GM19395 (cell line): ENCODE measurements around the gene CSF2RB.

Experiments
- ATAC-seq: cut with Tn5 transposase; IDR thresholded peaks from one replicate; pipeline ENCODE4 v1.9.1; 2021; ENCODE audit warnings: mild to moderate bottlenecking, moderate library complexity; ENCODE audit not compliant: unreplicated experiment

The CSF2RB gene

DNA sequence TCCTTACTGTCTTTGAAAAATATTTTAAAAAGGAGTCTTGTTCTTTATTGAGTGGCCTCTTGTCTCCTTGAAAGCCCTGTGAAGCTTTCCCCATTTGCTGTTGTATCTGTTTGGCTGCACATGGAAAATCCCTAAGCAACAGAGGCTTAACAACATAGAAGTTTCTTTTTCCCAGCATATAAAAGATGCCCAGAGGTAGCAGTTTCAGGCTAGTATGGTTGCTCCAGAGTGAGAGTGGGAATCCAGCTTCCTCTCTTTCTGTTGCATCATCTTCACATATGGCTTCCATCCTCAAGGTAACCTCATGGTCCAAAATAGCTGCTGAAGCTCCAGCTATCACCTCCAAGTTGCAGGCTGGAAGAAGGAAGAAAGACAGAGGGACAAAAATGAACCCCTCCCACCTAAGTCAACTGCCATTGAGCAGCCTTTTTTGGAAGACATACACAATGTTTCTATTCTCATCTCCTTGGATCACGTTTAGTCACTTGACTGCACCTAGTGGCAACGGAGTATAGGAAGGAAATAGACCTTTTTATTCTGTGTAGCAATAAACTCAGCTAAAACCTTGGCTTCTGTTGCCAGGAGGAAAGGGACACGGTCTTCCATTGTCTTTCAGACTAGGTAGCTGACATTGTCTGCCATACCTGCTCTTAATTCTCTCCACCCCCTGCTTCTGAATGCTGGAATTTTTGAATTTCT is 5.3 kb downstream of the CSF2RB start:
- ATAC-seq: no peak

DNA sequence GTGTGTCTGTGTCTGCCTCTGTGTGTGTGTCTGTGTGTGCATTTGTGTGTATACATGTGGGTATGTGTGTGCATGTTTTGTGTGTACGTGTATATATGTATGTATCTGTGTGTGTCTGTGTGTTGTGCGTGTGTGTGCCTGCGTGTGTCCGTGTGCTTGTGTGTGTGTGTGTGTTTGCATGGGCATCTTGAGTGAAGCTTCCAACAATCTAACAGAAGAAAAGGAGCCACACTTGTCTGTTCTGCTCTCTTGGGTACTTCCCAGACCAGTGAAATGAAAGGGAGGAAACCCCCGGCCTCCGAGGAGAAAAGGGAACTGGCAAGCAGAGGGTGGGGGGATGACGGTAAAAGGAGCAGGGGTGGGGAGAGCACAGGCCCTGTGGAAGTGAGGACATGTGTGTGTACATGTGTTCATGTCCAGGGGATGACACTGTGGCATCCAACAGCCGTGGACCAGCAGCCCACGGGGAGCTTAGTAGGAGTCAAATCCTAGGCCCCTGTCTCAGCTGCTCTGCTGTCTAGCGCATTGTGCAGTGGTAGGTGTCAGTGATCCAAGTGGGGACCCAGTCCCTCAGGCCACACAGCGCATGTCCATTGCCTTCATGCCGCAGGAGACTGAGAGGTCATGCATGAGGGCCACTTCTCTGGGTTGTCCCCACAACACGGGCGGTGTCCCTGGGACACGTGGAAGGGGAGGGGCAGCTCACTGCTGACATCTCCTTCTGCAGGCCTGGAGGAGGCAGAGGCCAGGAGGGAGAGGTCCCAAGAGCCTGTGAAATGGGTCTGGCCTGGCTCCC is 8.1 kb downstream of the CSF2RB start:
- ATAC-seq: no peak

DNA sequence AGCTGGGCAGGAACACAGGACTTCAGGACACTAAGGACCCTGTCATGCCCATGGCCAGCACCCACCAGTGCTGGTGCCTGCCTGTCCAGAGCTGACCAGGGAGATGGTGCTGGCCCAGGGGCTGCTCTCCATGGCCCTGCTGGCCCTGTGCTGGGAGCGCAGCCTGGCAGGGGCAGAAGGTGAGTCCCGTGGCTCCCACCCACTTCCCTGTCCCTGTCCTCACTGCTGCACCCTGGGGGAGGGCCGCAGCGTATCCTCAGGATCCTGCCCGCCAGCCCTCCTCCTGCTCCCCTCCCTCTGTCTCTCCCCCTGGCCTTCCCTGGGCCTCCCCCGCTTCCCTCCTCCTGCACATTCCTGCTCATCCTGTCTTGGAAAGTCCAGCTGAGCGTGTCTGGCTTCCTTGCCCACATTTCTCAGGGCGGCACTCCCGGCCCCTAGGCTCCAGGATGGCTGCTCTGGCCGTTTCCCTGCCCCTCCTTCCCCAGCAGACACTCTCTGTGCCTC is 8.7 kb downstream of the CSF2RB start:
- ATAC-seq: no peak

DNA sequence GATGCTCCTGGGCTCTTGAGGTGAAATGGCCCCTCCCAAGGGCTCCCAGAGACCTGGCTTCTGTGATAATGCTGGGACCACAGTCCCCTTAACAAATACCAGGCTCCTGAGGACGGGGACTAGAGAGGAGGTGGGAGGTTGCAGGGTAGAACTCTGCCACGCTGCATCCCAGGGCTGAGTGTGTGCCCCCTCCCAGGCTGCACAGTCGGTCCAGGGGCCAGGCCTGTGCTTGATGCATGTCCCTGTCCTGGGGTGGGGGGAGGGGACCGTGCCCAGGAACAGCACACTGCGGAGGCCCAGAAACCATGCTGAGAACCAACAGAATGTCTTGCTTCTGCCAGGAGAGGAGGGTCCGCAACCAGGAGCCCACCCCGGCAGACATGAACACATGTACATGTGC is 9.3 kb downstream of the CSF2RB start:
- ATAC-seq: no peak

DNA sequence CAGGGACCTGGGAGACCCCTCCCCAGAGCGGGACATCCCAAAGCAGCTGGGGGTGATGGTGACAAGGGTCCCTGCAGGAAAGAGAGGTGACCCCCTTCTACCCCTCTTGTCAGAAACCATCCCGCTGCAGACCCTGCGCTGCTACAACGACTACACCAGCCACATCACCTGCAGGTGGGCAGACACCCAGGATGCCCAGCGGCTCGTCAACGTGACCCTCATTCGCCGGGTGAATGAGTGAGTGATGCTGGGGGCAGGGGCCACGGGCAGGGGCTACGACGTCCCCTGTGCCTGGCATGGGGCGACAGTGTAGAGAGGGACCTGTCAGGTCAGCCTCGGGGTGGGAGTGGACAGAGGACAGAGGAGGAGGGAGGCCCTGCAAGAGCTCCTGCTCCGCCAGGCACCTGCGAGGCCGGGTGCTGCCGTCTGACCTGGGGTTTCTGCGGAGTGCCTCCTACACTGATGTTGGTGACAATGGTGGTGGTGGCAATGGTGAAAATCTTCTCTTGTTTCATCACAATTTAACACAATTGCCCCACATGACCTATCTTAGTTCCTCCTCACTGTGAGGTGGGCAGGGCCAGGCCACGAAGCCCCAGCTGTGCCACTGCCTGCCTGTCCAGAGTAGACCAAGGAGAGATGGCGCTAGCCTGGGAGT is 9.8 kb downstream of the CSF2RB start:
- ATAC-seq: no peak

DNA sequence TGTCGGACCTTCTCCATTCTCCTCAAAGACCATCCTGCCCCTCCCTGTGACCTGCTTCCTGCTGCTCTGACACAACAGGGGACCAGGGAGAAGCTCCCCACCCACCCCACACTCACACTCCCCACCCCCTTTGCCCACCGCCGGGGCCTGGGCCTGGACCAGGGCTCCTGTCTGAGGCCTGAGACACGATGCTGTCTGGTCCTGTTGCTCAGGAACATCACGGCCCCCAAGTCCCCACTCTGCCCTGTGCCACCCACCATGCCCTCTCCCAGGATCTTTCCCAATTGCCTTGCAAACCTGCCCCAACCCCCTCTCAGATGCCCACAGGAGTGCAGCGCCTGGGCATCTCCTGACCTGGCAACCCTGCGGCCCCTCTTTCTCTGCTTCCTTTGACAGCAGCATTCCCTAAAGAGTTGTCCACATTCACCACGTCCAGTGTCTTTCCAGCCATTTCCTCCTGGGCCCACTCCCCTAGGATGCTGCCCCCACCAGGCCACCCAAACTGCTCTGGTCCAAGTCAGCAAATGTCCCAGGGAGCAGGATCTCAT is 10.8 kb downstream of the CSF2RB start:
- ATAC-seq: no peak

DNA sequence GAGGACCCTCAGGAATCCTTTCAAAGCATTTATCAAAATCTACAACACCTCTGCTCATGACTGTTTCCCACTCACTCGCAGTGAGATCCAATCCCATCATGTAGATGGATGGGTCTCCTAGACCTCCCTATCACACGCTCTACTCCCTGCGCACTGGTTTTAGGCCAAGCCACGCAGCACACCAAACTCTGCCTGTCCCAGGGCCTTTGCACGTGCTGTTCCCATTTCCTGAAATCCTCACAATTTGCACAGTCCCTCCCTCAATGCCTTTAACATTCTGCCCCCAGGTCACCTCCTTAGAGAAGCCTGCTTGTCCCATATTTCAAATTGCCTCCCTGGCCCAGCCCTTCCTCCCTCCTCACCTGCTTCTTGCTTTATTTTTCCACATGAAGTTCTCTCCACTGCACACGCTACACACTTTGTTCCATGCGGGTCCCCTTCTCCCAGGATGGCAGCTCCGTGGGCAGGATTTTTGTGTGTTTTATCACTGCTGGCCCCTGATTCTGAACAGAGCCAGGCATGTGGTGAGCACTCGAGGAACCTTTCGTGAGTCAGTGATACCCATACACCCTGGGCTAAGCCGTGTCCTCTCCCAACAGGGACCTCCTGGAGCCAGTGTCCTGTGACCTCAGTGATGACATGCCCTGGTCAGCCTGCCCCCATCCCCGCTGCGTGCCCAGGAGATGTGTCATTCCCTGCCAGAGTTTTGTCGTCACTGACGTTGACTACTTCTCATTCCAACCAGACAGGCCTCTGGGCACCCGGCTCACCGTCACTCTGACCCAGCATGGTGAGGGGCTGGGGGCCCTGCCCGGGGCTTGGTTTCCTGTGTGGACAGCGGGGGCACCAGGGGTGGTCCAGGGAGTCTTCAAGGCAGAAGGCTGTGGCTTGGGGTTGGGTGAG is 12.2 kb downstream of the CSF2RB start:
- ATAC-seq: no peak

DNA sequence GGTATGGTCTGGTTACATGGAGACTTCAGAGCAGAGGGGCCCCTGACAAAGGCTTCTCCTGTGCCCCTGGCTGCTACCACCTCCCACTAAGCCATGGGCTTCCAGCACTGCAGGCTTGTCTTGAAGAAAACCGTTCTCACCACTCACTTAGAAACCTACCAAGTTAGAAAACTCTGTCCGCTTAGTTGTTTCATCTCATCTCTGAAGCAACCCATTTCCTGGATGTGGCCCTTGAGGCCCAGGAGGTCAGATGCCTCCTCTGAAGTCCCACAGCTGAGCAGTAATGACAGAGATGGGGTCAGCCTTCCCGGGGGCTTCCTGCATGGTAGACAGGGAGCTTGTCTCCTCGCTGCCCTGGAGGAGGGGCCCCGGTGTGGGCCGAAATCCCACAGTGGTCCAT is 12.9 kb downstream of the CSF2RB start:
- no peak for ATAC-seq

DNA sequence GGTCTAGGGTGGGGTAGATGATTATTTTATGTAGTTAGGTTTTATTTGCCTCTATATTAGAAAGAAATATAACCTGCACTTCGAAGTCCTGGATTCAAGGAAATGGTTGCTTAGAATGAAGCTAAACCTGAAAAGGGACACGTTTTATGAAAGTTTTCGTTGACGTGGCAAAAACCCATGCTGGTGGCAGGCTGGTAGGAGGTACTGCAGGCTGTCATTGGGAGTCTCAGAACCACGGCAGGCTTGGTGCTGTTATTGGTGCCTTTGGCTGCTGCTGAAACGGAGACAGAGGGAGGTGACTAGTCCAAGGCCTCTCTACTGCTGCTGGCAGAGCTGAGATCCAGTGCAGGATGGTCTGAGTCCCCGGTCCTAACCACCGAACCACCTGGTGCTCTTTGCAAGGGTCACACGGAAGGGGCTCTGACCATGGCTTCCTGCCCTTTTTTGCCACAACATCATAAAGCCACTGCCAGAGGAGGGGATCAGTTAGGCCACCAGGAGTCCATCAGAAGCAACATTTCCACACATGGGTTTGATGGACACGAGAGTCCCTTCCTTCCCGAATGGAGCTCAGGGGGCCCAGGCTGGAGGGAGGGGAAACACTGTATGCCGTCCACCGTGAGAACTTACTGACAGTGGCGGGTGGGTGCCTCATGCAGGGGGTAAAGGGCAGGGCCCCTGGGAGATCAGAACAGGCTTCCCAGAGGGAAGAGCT is 13.4 kb downstream of the CSF2RB start:
- ATAC-seq: no peak

DNA sequence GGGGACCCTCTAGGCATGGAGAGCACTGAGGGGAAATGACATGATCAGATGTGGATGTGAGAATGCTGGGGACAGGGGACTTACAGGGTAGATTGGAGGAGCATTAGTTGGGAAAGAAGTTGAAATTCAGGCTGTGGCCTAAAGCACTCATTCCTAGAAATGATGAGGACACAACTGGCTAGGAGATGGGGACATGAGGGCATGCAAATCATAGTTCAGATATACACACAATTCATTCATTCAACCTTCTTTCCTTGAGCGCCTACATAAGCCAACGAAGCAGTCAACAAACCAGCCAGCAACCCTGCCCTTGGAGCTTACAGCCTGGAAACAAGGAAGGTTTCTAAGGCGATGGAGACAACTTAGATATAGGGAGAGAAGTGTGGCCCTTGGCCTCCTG is 14.2 kb downstream of the CSF2RB start:
- no peak for ATAC-seq

DNA sequence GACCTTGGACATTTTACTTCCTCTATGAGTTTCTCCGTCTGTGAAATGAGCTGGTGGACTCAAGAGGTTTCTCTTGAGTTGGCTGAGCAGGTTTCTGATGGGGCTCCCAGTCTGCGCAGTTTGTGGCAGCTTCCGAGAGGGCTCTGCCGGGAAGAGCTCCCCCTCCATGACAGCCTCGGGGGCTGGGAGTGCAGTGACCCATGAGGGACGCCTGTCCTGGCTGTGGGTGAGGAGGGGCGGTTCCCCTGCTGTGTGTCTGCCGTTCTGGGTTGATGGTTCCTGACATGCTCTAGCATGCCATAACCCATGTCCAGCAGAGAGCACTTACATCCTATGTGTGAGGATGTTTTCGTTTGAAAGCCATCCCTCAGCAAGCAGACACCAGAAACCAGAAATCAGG is 14.8 kb downstream of the CSF2RB start:
- ATAC-seq: no peak

DNA sequence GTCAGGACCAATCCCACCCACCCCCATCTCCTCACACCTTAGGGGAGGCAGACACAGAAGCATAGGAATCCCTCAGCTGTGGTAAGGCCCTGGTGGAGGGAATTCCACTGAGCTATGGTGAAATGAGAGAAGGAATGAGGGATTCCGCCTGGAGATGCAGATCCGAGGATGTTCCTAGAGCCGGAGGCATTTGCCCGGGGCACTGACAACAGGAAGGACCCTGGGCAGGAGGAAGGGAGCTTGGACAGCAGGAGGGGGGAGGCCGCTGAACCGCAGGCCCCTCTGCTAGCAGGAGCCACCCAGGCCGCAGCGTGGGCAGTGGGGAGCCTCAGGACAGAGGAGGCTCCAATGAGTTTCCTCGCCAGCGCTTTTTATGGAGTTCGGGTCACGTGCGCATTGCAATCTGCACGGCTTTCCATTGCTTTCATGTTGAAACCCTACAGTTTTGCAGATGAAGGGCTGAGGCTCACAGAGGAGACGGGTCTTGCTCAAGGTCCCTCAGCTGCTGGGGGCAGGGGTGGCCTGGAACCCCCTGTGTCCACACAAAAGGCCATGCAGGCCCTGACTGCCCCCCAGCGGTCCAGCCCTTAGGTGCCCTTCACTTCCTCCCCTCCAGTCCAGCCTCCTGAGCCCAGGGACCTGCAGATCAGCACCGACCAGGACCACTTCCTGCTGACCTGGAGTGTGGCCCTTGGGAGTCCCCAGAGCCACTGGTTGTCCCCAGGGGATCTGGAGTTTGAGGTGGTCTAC is 15.5 kb downstream of the CSF2RB start:
- ATAC-seq: no peak

DNA sequence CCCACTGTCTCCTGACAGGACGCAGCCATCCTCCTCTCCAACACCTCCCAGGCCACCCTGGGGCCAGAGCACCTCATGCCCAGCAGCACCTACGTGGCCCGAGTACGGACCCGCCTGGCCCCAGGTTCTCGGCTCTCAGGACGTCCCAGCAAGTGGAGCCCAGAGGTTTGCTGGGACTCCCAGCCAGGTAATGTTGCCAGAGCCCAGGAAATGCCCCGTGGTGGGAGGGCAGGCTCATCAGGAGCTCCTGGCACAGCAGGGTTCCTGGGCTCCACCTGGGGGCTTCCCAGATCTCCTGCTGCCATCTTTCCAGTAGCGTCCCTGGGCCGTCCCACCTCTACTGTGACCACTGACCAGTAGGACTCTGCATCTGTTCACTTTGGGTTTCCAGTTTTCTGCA is 16.2 kb downstream of the CSF2RB start:
- no peak for ATAC-seq

DNA sequence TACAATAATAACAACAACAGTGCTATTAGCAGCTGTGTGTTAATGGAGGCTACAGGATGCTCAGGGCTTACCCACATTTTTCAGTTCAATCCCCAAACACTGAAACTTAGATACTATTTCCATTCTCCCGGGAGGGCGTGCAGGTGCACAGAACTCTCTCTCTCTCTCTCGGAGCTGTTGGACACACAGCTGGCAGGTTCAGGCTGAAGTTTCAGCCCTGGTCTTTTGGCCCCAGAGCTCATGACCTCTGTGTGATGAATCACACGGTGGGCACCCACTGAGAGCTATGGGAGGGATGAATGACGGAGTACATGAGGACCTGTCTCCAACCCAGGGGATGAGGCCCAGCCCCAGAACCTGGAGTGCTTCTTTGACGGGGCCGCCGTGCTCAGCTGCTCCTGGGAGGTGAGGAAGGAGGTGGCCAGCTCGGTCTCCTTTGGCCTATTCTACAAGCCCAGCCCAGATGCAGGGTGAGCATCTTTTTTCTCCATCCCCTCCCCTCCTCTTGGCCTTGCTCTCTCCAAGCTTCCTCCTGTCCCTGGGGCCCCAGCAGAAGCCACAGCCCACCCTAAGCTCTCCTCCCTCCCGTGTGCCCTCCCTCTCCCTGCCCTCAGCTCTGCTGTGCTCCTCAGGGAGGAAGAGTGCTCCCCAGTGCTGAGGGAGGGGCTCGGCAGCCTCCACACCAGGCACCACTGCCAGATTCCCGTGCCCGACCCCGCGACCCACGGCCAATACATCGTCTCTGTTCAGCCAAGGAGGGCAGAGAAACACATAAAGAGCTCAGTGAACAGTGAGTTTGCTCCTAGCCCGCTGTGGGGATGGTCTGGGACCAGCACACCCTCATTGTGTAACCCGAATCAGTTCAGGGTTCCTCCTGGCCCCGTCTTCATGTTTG is 16.9 kb downstream of the CSF2RB start:
- ATAC-seq: no peak

DNA sequence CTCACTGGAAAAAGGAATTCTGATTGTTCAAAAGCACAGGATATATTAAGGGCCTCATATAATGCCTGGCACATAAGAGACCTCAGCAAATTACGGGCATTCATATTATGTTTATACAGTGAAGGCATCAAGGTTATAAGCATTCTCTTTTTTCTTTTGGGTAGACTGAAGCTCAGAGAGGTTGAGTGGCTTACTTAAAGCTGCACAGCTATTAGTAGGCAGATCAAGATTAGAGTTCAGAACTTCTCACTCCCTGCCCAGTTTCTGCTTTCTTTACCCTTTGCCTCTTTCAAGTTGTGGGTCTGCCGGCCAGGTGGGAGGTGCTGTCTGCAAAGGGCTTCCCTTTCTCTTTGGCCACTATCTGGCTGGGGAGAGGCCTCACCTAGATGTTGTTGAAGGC is 18.0 kb downstream of the CSF2RB start:
- ATAC-seq: no peak

DNA sequence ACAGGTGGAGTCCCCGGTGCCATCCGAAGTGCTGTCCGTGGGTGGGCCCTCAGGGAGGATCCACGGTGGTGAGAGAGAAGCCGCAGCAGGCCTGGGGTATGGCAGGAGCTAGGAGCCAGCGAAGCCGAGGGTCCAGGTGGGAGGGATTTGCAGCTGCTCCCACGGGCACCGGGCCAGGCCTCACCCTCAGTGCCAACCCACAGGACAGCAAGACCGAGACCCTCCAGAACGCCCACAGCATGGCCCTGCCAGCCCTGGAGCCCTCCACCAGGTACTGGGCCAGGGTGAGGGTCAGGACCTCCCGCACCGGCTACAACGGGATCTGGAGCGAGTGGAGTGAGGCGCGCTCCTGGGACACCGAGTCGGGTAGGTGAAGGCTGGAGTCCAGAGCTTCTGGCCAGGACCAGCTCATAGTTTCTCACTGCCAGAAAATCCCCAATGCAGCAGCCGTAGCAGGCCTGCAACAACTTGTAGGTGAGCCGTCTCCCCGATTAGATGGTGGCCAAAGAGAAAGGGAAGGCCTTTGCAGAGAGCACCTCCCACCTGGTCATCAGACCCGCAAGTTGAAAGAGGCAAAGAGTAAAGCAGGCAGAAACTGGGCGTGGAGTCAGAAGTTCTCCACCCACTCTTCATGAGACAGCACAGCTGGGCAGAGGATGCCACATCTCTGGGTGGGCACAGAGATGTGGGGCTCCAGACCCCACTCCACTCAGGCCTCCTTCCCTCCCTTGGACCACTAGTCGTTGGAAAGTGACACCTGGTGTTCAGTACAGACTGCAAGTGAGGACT is 20.4 kb downstream of the CSF2RB start:
- no peak for ATAC-seq
